Thymus (tissue), 11 donors: ENCODE results near the gene NUP42. TPM values are rescaled to one million over a fixed set of nuclear protein-coding genes. Genes with fewer than 3 reads are reported as not detected.
"Not testable (repeated sequence)": the region's sequence is repeated elsewhere in the genome, so short reads cannot be mapped to it uniquely, and the experiment has no call there.

Source experiments
- DNase-seq, 9 donors: peaks; one replicate each; pipeline ENCODE4 v3.0.0-alpha.2; 2013; ENCODE audit warnings: low spot score in 9 of 9, low read depth in 6 of 9, missing footprints in 1 of 9
- H3K27ac ChIP-seq, 2 donors: one replicate each; pipeline ENCODE4 v1.5.1; 2013; ENCODE audit warnings: control low read depth in 1 of 2, low read depth in 1 of 2, low read length in 1 of 2, mild to moderate bottlenecking in 1 of 2, moderate library complexity in 1 of 2
- H3K27me3 ChIP-seq, 2 donors: one replicate each; pipeline ENCODE4 v1.5.1; 2013; ENCODE audit warnings: low read length in 1 of 2; ENCODE audit not compliant: control insufficient read depth in 2 of 2, insufficient read depth in 1 of 2
- H3K36me3 ChIP-seq, 2 donors: one replicate each; pipeline ENCODE4 v1.5.1; 2013; ENCODE audit warnings: low read length in 1 of 2, mild to moderate bottlenecking in 1 of 2, moderate library complexity in 1 of 2; ENCODE audit not compliant: control insufficient read depth in 2 of 2, insufficient read depth in 2 of 2
- H3K4me1 ChIP-seq, 2 donors: one replicate each; pipeline ENCODE4 v1.5.1; 2013; ENCODE audit warnings: low read length in 2 of 2; ENCODE audit not compliant: control insufficient read depth in 2 of 2, insufficient read depth in 2 of 2
- H3K4me3 ChIP-seq, 2 donors: one replicate each; pipeline ENCODE4 v1.5.1; 2013; ENCODE audit warnings: low read length in 2 of 2, control low read depth in 1 of 2, mild to moderate bottlenecking in 1 of 2
- H3K9me3 ChIP-seq, 2 donors: one replicate each; pipeline ENCODE4 v1.5.1; 2013; ENCODE audit warnings: low read length in 1 of 2, mild to moderate bottlenecking in 1 of 2; ENCODE audit not compliant: control insufficient read depth in 2 of 2, insufficient read depth in 1 of 2
- WGBS: extraction: QIAGEN DNeasy Blood & Tissue Kit; methylation state at CpG from one replicate; pipeline ENCODE4 v1.1.7; 2013; 5-methylcytosine and 5-hydroxymethylcytosine counted together
- polyA plus RNA-seq: library from polyadenylated mRNA; stranded (reverse); fragments of 200-250 nt; gene quantifications from one replicate; pipeline ENCODE4 v1.2.3, GENCODE V29; 2013
- total RNA-seq: library from RNA; stranded (reverse); fragments of 120-200 nt; gene quantifications from one replicate; pipeline ENCODE4 v1.2.4, GENCODE V29; 2013
- donor health status: healthy.

Gene NUP42
- total and polyA plus RNA-seq, 2 donors, result 52.0 to 53.8 TPM

GRCh38 chr7:23193650-23194227 lies 11.9 kb downstream of the NUP42 start:
- not testable (repeated sequence) for H3K4me1 ChIP-seq, H3K4me3 ChIP-seq, H3K27me3 ChIP-seq, DNase-seq, H3K9me3 ChIP-seq, H3K27ac ChIP-seq
- 96% methylated on average over 27 of the region's 27 CpGs for WGBS
- peaks cover 33 to 39% of the 10 kb centered on the region in 2 donors for H3K36me3 ChIP-seq

GRCh38 chr7:23196306-23196705 lies 14.5 kb downstream of the NUP42 start:
- H3K36me3 ChIP-seq, result peaks cover 43 to 45% of the 10 kb centered on the region in 2 donors
- WGBS, result 79% methylated on average over 5 of the region's 5 CpGs
- DNase-seq, result no peak

GRCh38 chr7:23197745-23198144 lies 15.9 kb downstream of the NUP42 start:
- not testable (repeated sequence) for H3K4me1 ChIP-seq, H3K27me3 ChIP-seq, H3K27ac ChIP-seq, H3K9me3 ChIP-seq, H3K4me3 ChIP-seq, DNase-seq
- H3K36me3 ChIP-seq, result peaks cover 39 to 45% of the 10 kb centered on the region in 2 donors
- 99% methylated on average over 5 of the region's 5 CpGs for WGBS

More at GRCh38 chr7:23196306-23196705, 14.5 kb downstream of the NUP42 start:
- H3K27ac ChIP-seq, result no peak overlapping the region
- no peaks in the 10 kb centered on the region for H3K27me3 ChIP-seq
- H3K9me3 ChIP-seq, result no peaks in the 10 kb centered on the region
- H3K4me3 ChIP-seq, result no peak overlapping the region
- H3K4me1 ChIP-seq, result no peaks in the 10 kb centered on the region

- Histone ChIP-seq H3K27me3 (no peaks in the 10 kb centered on the region), H3K4me3 (no peak overlapping the region), H3K27ac (no peak overlapping the region), H3K9me3 (no peaks in the 10 kb centered on the region), H3K36me3 (peaks cover 26 to 37% of the 10 kb centered on the region in 2 donors), H3K4me1 (no peaks in the 10 kb centered on the region)
- no peak for DNase-seq
- 96% methylated on average over 2 of the region's 2 CpGs for WGBS
Observed at GRCh38 chr7:23200331-23200730, 18.5 kb downstream of the NUP42 start.

GRCh38 chr7:23204241-23204640 lies 22.4 kb downstream of the NUP42 start:
- peaks cover 20 to 25% of the 10 kb centered on the region in 2 donors for H3K36me3 ChIP-seq
- 94% methylated on average over 1 of the region's 1 CpG for WGBS
- no peaks in the 10 kb centered on the region for H3K9me3 ChIP-seq
- no peaks in the 10 kb centered on the region for H3K4me1 ChIP-seq
- peaks cover 3 to 12% of the 10 kb centered on the region in 2 donors for H3K27me3 ChIP-seq
- no peak for DNase-seq
- H3K4me3 ChIP-seq, result no peak overlapping the region
- no peak overlapping the region for H3K27ac ChIP-seq

GRCh38 chr7:23205577-23205908 lies 23.7 kb downstream of the NUP42 start:
- Histone ChIP-seq H3K27ac (no peak overlapping the region), H3K4me3 (peak overlapping the region in 1 of 2 donors; percentile 51), H3K4me1 (no peaks in the 10 kb centered on the region), H3K36me3 (peaks cover 7 to 12% of the 10 kb centered on the region in 2 donors), H3K9me3 (no peaks in the 10 kb centered on the region), H3K27me3 (peaks cover 3 to 12% of the 10 kb centered on the region in 2 donors)
- DNase-seq, result no peak
- 82% methylated on average over 2 of the region's 2 CpGs for WGBS

GRCh38 chr7:23205909-23206767 lies 24.3 kb downstream of the NUP42 start:
- Histone ChIP-seq H3K36me3 (peaks cover 6 to 8% of the 10 kb centered on the region in 2 donors), H3K4me1 (no peaks in the 10 kb centered on the region), H3K27ac (peak overlapping the region in 1 of 2 donors; percentile 71), H3K4me3 (peak overlapping the region; percentile 25 to 51), H3K9me3 (no peaks in the 10 kb centered on the region), H3K27me3 (peaks cover 3 to 12% of the 10 kb centered on the region in 2 donors)
- peak in 2 of 9 donors; percentile 16 to 64 for DNase-seq
- WGBS, result 20% methylated on average over 76 of the region's 76 CpGs

GRCh38 chr7:23207021-23207420 lies 25.2 kb downstream of the NUP42 start:
- Histone ChIP-seq H3K4me3 (no peak overlapping the region), H3K27me3 (peaks cover 3 to 12% of the 10 kb centered on the region in 2 donors), H3K36me3 (peaks cover 0 to 3% of the 10 kb centered on the region in 2 donors), H3K9me3 (no peaks in the 10 kb centered on the region), H3K27ac (no peak overlapping the region), H3K4me1 (no peaks in the 10 kb centered on the region)
- 74% methylated on average over 2 of the region's 2 CpGs for WGBS
- DNase-seq, result peak in 1 of 9 donors; percentile 45

GRCh38 chr7:23207884-23208283 lies 26.0 kb downstream of the NUP42 start:
- Histone ChIP-seq H3K9me3 (no peaks in the 10 kb centered on the region), H3K27me3 (peaks cover 3 to 12% of the 10 kb centered on the region in 2 donors), H3K4me3 (no peak overlapping the region), H3K4me1 (no peaks in the 10 kb centered on the region), H3K27ac (no peak overlapping the region), H3K36me3 (no peaks in the 10 kb centered on the region)
- 87% methylated on average over 3 of the region's 3 CpGs for WGBS
- DNase-seq, result no peak
